IPS-NIHi11 (cell line): Measurements from ENCODE around the gene ADISSP.

Experiments
- DNase-seq: peaks from one replicate; pipeline ENCODE4 v3.0.0; 2012; ENCODE audit warnings: mixed read lengths, low spot score

The ADISSP gene

GRCh38 chr20:3767427-3768341 is at the start of gene ADISSP:
TSS of gene ADISSP (minus strand) at chr20:3767753. CDS start at chr20:3760100, 7,653 bp downstream.
- peak; percentile 99 for DNase-seq

GRCh38 chr20:3815703-3816315 is 48.3 kb upstream of the ADISSP start:
- no peak for DNase-seq

GRCh38 chr20:3814928-3815495 is 47.5 kb upstream of the ADISSP start:
- no peak for DNase-seq

- DNase-seq: no peak
Observed at GRCh38 chr20:3813848-3814581, 46.5 kb upstream of the ADISSP start.

GRCh38 chr20:3812975-3813847 is 45.7 kb upstream of the ADISSP start:
- no peak for DNase-seq

GRCh38 chr20:3812259-3812681 is 44.7 kb upstream of the ADISSP start:
- DNase-seq: no peak

GRCh38 chr20:3811467-3812258 is 44.1 kb upstream of the ADISSP start:
- DNase-seq: peak; percentile 63

GRCh38 chr20:3808544-3808943 is 41.0 kb upstream of the ADISSP start:
- DNase-seq: no peak

- DNase-seq: no peak
Observed at GRCh38 chr20:3804781-3805180, 37.2 kb upstream of the ADISSP start.

GRCh38 chr20:3804254-3804751 is 36.8 kb upstream of the ADISSP start:
- no peak for DNase-seq

GRCh38 chr20:3803854-3804253 is 36.3 kb upstream of the ADISSP start:
- no peak for DNase-seq

GRCh38 chr20:3803289-3803688 is 35.7 kb upstream of the ADISSP start:
- no peak for DNase-seq

- DNase-seq: no peak
Observed at GRCh38 chr20:3802524-3803239, 35.1 kb upstream of the ADISSP start.

GRCh38 chr20:3801846-3802245 is 34.3 kb upstream of the ADISSP start:
- DNase-seq: no peak

GRCh38 chr20:3801299-3801698 is 33.7 kb upstream of the ADISSP start:
- DNase-seq: no peak

GRCh38 chr20:3800878-3801260 is 33.3 kb upstream of the ADISSP start:
- DNase-seq: no peak

GRCh38 chr20:3800256-3800877 is 32.8 kb upstream of the ADISSP start:
- peak; percentile 55 for DNase-seq

GRCh38 chr20:3798908-3799248 is 31.3 kb upstream of the ADISSP start:
- DNase-seq: no peak

- DNase-seq: no peak
Observed at GRCh38 chr20:3798373-3798768, 30.8 kb upstream of the ADISSP start.
